OCI-LY3 (cell line): ENCODE results near the gene RACGAP1.

Source experiments
- H2AFZ ChIP-seq: fragments of 200-600, 300-600 bp; shearing (Covaris generic); 2 replicates; pipeline ENCODE4 v1.6.0; 2014; ENCODE audit warnings: antibody characterized with exemption, low read depth, low read length
- H3K27ac ChIP-seq: fragments of 200-600, 300-600 bp; sonication (generic); 2 replicates; pipeline ENCODE4 v1.5.1; 2014; ENCODE audit warnings: mild to moderate bottlenecking, low read length, moderate library complexity, mixed read lengths
- H3K27me3 ChIP-seq: fragments of 200-600, 300-600 bp; sonication (generic); 2 replicates; pipeline ENCODE4 v1.6.1; 2014; ENCODE audit warnings: low read depth, low read length, mixed read lengths
- H3K36me3 ChIP-seq: fragments of 200-600, 300-600 bp; sonication (generic); replicated peaks from 2 replicates; pipeline ENCODE3; 2014; ENCODE audit warnings: low read depth, low read length, mixed read lengths
- H3K4me1 ChIP-seq: fragments of 300-600, 200-600 bp; sonication (generic); 2 replicates; pipeline ENCODE4 v1.6.1; 2014; ENCODE audit warnings: low read length, mixed read lengths
- H3K4me2 ChIP-seq: fragments of 200-600, 300-600 bp; sonication (generic); 2 replicates; pipeline ENCODE4 v1.6.1; 2014; ENCODE audit warnings: low read length, mixed read lengths
- H3K4me3 ChIP-seq: fragments of 300-600, 200-600 bp; sonication (generic); 2 replicates; pipeline ENCODE4 v1.5.1; 2014; ENCODE audit warnings: antibody characterized with exemption, mild to moderate bottlenecking, low read length, moderate library complexity
- H3K79me2 ChIP-seq: fragments of 300-600, 200-600 bp; shearing (Covaris generic); 2 replicates; pipeline ENCODE4 v1.6.1; 2014; ENCODE audit warnings: mild to moderate bottlenecking, low read length, mixed read lengths
- H3K9ac ChIP-seq: fragments of 300-600, 200-600 bp; shearing (Covaris generic); 2 replicates; pipeline ENCODE4 v1.6.0; 2014; ENCODE audit warnings: mild to moderate bottlenecking, low read length, moderate library complexity
- H3K9me3 ChIP-seq: fragments of 200-600, 300-600 bp; shearing (Covaris generic); 2 replicates; pipeline ENCODE4 v1.6.1; 2014; ENCODE audit warnings: low read length, mixed read lengths; ENCODE audit not compliant: insufficient read depth
- H4K20me1 ChIP-seq: fragments of 200-600, 300-600 bp; sonication (generic); 2 replicates; pipeline ENCODE4 v1.6.1; 2016; ENCODE audit warnings: low read length, mixed read lengths; ENCODE audit not compliant: insufficient read depth
- EZH2phosphoT487 ChIP-seq: fragments of 200-600 bp; shearing (Covaris generic); IDR thresholded peaks from 2 replicates; pipeline ENCODE4 v1.6.1; 2018; ENCODE audit warnings: antibody characterized with exemption, mixed run types, low read depth
- TF ChIP-seq, protein P1 (sequence below): fragments of 200-600, 300-600 bp; sonication (generic); IDR thresholded peaks from 2 replicates; pipeline ENCODE4 v1.5.1; 2014; ENCODE audit warnings: antibody characterized with exemption, low read length, low read depth

Gene RACGAP1

DNA sequence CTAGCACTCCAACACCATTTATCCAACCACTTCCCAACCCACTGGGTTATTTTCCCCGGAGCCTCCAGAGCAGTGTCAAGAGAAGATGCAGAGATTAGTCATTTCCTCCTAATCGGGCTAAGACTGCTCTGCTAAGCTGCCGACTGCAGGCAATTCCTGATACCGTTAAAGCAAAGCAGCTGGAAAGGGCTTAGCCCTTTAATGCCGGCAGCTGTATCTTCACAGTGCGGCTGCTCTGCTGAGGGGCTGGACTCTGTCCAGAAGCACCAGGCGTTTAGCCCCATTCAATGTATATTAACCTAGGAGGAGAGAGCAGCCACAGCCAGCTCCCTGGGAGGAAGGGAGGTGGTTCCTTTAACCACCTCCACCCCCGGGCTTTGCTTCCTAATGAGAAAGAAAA lies 41.4 kb downstream of the RACGAP1 start:
- Histone ChIP-seq H3K79me2 (no peaks in the 10 kb centered on the region), H3K27ac (no peak overlapping the region), H3K4me2 (no peak overlapping the region), H2AFZ (no peak overlapping the region), H3K4me1 (no peaks in the 10 kb centered on the region), H4K20me1 (no peaks in the 10 kb centered on the region), H3K27me3 (no peaks in the 10 kb centered on the region), H3K9me3 (no peaks in the 10 kb centered on the region), H3K9ac (no peak overlapping the region), H3K36me3 (peaks cover 23% of the 10 kb centered on the region), H3K4me3 (no peak overlapping the region)
- TF ChIP-seq, protein P1, sequence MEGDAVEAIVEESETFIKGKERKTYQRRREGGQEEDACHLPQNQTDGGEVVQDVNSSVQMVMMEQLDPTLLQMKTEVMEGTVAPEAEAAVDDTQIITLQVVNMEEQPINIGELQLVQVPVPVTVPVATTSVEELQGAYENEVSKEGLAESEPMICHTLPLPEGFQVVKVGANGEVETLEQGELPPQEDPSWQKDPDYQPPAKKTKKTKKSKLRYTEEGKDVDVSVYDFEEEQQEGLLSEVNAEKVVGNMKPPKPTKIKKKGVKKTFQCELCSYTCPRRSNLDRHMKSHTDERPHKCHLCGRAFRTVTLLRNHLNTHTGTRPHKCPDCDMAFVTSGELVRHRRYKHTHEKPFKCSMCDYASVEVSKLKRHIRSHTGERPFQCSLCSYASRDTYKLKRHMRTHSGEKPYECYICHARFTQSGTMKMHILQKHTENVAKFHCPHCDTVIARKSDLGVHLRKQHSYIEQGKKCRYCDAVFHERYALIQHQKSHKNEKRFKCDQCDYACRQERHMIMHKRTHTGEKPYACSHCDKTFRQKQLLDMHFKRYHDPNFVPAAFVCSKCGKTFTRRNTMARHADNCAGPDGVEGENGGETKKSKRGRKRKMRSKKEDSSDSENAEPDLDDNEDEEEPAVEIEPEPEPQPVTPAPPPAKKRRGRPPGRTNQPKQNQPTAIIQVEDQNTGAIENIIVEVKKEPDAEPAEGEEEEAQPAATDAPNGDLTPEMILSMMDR, result no peak
- no peak for TF ChIP-seq EZH2phosphoT487

DNA sequence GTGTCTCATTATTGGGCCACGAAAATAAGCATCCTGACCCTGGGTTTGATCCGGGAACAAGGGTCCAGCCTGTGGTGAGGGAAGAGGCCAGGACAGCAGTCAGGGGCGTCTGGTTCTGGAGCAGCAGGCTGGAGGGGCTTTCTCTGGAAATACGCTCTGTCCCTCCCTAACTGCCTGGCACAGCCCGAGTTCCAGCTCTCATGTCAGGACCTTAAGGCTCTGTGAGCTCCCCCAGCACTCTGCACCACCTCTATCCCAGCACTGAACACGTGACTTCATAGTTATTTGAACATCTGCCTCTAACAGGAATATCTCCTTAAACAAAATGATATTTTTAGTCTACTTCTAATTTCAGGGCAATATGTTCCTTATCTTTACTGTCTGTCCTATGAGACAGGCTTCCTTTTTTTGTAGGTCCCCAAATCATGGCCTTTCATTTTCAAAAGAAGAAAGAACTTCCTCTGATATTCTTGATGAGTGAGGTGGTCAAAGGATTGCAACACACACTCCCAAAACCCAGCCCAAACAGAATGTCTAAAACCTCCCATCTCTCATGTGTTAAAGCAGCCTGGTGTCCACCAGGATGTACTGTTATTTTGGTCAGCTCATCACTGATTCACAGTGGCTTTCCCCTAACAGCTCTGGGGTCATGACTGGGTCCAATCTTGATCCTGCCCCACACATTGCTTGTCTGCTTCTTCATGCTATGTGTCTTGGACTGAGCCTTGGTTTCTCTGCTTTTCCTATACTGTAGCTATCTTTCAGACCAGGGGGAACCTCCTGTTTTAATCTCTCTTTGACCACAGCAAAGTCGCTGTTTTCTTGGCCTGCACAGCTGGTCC lies 42.8 kb downstream of the RACGAP1 start:
- Histone ChIP-seq H2AFZ (no peak overlapping the region), H3K9me3 (no peaks in the 10 kb centered on the region), H4K20me1 (no peaks in the 10 kb centered on the region), H3K36me3 (peaks cover 11% of the 10 kb centered on the region), H3K79me2 (no peaks in the 10 kb centered on the region), H3K9ac (no peak overlapping the region), H3K4me2 (no peak overlapping the region), H3K27ac (no peak overlapping the region), H3K4me1 (no peaks in the 10 kb centered on the region), H3K27me3 (no peaks in the 10 kb centered on the region), H3K4me3 (no peak overlapping the region)
- TF ChIP-seq, protein P1, result no peak
- no peak for TF ChIP-seq EZH2phosphoT487

GRCh38 chr12:49980501-49981349 lies 44.6 kb downstream of the RACGAP1 start:
- H3K36me3 ChIP-seq, result peaks cover 5% of the 10 kb centered on the region

More at GRCh38 chr12:49980501-49981349, 44.6 kb downstream of the RACGAP1 start:
- no peaks in the 10 kb centered on the region for H3K9me3 ChIP-seq
- no peak overlapping the region for H3K9ac ChIP-seq
- H3K27ac ChIP-seq, result no peak overlapping the region
- H4K20me1 ChIP-seq, result no peaks in the 10 kb centered on the region
- no peak overlapping the region for H3K4me2 ChIP-seq
- H3K4me3 ChIP-seq, result no peak overlapping the region
- H2AFZ ChIP-seq, result no peak overlapping the region
- no peaks in the 10 kb centered on the region for H3K4me1 ChIP-seq
- no peak for TF ChIP-seq EZH2phosphoT487
- TF ChIP-seq, protein P1, result no peak
- no peaks in the 10 kb centered on the region for H3K27me3 ChIP-seq
- no peaks in the 10 kb centered on the region for H3K79me2 ChIP-seq
